Heart right ventricle (tissue), 16 donors: ENCODE measurements around the gene PCMTD2. TPM values are rescaled to one million over a fixed set of nuclear protein-coding genes. Genes with fewer than 3 reads are reported as not detected.

Experiments used
- ATAC-seq, 8 donors: fragments of 200-7000 bp; cut with Tn5 transposase; one replicate each; pipeline ENCODE4 v1.9.1; 2020; ENCODE audit warnings: mild to moderate bottlenecking in 8 of 8, moderate library complexity in 8 of 8, moderate number of reproducible peaks in 1 of 8
- DNase-seq, 2 donors: peaks; one replicate each; pipeline ENCODE4 v3.0.0-alpha.2; 2020
- H3K27ac ChIP-seq, 10 donors: fragments of 200-600 bp; sonication (generic) in 2 of 10; one replicate each; pipeline versions ENCODE4 v1.5.0 to v1.8.0; 2020 to 2022; ENCODE audit warnings: mild to moderate bottlenecking in 3 of 10
- H3K27me3 ChIP-seq, 7 donors: fragments of 200-600 bp; one replicate each; pipeline ENCODE4 v1.8.0; 2021 to 2022; ENCODE audit warnings: mild to moderate bottlenecking in 2 of 7
- H3K36me3 ChIP-seq, 9 donors: fragments of 200-600 bp; sonication (generic) in 1 of 9; one replicate each; pipeline versions ENCODE4 v1.5.0 to v1.8.0; 2020 to 2022; ENCODE audit warnings: mild to moderate bottlenecking in 2 of 9
- H3K4me1 ChIP-seq, 9 donors: fragments of 200-600 bp; sonication (generic) in 1 of 9; one replicate each; pipeline versions ENCODE4 v1.5.0 to v1.8.0; 2020 to 2022; ENCODE audit warnings: mild to moderate bottlenecking in 4 of 9
- H3K4me3 ChIP-seq, 10 donors: fragments of 200-600 bp; sonication (generic) in 2 of 10; one replicate each; pipeline versions ENCODE4 v1.5.0 to v1.8.0; 2020 to 2022; ENCODE audit warnings: mild to moderate bottlenecking in 7 of 10, moderate library complexity in 2 of 10
- H3K9me3 ChIP-seq, 11 donors: fragments of 200-600 bp in 10 of 11; sonication (generic) in 2 of 11; one replicate each; pipeline versions ENCODE4 v1.5.0 to v1.8.0; 2013 to 2022; ENCODE audit warnings: mild to moderate bottlenecking in 2 of 11, control low read depth in 1 of 11, moderate library complexity in 1 of 11
- WGBS, 2 donors: extraction: QIAGEN DNeasy Blood & Tissue Kit; methylation state at CpG; one replicate each; pipeline ENCODE4 v1.1.7; 2013; ENCODE audit warnings: inconsistent platforms in 1 of 2; 5-methylcytosine and 5-hydroxymethylcytosine counted together
- intact Hi-C, 10 donors: fragments of 100-400 bp; cut with DNase I; formaldehyde crosslinking; loops; one replicate each; pipeline versions ENCODE4 v1.11.1 to v1.14.2; 2022
- polyA plus RNA-seq, 2 donors: library from polyadenylated mRNA; stranded (reverse); fragments of 200-250 nt; gene quantifications; one replicate each; pipeline ENCODE4 v1.2.3, GENCODE V29; 2013
- total RNA-seq, 10 donors: library from RNA; stranded (reverse); fragmentation: NEBNext Ultra II Directional in 3 of 10; extraction: Animal tissue kit (Norgen Biotek cat#: 25700) in 3 of 10; gene quantifications; one replicate each; pipeline versions ENCODE4 v1.2.1 to v1.2.4, GENCODE V29; 2021 to 2023
- TF ChIP-seq, protein P1 (sequence below), 9 donors: fragments of 200-600 bp; sonication (generic) in 2 of 9; IDR thresholded peaks; one replicate each; pipeline versions ENCODE4 v1.5.0 to v1.8.0; 2021 to 2022; ENCODE audit warnings: antibody characterized with exemption in 9 of 9, mild to moderate bottlenecking in 5 of 9, moderate library complexity in 1 of 9
- donor health status: Arrhythmogenic right ventricular cardiomyopathy.
- donor health status: ischemic (EF 13 %, LVEDD 7.1; RV severe dilation, severe dysfunction).
- donor health status: healthy with polysubstance abuse.
- donor health status: DM: no; HTN: yes; CAD: no.
- donor health status: DM: no; HTN: no; CAD: no.
- donor health status: ischemic (EF 25% LVEDD 6.9; RV normal size, moderate dysfunction).
- donor health status: ischemic (EF 25% LVEDD 5.7; RV mildly dilated, moderate dysfunction).
- donor health status: healthy.
- donor health status: DM: yes; HTN: yes; CAD: no.
- donor health status: Ischemic cardiomyopathy.
- donor health status: ischemic (EF 35%, LVEDD 5.7; RV mildly dilated, moderate dysfunction).
- donor health status: nonischemic (EF 11% LVEDD 7.7; RV severe dilation, severe dysfunction).
- donor health status: DM: yes; HTN: yes; CAD: no.
- donor health status: PGD.
- donor health status: ischemic (EF 29% LVEDD 5.4; RV normal size, mild dysfunction).
- donor health status: nonischemic (EF 23%, LVEDD 6.1; RV moderate dilation, normal function).

PCMTD2 gene
- total and polyA plus RNA-seq, 12 donors: 11.7 to 83.5 (median 67.9) TPM

DNA sequence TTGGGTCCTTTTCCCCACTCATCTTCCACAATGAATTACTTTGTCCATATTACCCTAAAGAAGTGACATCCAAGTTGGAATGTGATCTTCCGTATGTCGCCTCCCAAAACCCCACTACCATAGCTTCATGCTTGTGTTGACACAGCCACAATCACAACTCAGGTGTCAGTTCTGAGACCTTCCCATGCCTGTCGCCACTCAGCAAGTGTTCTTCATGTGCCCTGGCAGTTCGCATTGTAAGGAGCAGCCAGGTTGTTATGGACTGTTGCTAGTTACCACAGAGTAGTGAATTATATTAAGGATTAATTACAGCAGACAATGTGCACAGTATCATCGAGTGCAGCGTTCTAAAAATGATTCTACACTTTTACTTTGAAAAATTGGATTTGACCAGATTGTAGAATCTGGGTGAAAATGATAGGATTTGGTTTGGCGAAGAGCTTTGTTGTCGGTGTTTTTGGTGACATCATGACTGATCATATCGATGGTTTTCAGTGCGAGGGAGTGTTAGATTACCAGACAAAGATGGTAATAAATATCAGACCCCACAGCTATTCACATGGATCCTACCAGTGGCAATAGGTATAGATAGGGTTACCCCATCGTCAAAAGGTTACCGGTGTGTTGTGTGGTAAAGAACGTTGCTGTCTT is 1.7 kb downstream of the PCMTD2 start:
- H3K9me3 ChIP-seq: no peaks in the 10 kb centered on the region
- H3K4me3 ChIP-seq: peak overlapping the region in 6 of 10 donors; percentile 77 to 89 (median 84)
- ATAC-seq (peak in 2 of 8 donors; percentile 39 to 60), DNase-seq (no peak)
- TF ChIP-seq, protein P1, sequence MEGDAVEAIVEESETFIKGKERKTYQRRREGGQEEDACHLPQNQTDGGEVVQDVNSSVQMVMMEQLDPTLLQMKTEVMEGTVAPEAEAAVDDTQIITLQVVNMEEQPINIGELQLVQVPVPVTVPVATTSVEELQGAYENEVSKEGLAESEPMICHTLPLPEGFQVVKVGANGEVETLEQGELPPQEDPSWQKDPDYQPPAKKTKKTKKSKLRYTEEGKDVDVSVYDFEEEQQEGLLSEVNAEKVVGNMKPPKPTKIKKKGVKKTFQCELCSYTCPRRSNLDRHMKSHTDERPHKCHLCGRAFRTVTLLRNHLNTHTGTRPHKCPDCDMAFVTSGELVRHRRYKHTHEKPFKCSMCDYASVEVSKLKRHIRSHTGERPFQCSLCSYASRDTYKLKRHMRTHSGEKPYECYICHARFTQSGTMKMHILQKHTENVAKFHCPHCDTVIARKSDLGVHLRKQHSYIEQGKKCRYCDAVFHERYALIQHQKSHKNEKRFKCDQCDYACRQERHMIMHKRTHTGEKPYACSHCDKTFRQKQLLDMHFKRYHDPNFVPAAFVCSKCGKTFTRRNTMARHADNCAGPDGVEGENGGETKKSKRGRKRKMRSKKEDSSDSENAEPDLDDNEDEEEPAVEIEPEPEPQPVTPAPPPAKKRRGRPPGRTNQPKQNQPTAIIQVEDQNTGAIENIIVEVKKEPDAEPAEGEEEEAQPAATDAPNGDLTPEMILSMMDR (IDR thresholded peaks at IDR 0.05): no peak
- peaks cover 0 to under 1% (median 0%) of the 10 kb centered on the region in 9 donors for H3K36me3 ChIP-seq
- 57 to 70% methylated on average over 13 of the region's 13 CpGs for WGBS, 2 donors
- no peaks in the 10 kb centered on the region for H3K27me3 ChIP-seq
- intact Hi-C loops: no loop called here
- peak overlapping the region in 8 of 10 donors; percentile 28 to 97 (median 96) for H3K27ac ChIP-seq
- peaks cover 13 to 68% (median 58%) of the 10 kb centered on the region in 9 donors for H3K4me1 ChIP-seq

DNA sequence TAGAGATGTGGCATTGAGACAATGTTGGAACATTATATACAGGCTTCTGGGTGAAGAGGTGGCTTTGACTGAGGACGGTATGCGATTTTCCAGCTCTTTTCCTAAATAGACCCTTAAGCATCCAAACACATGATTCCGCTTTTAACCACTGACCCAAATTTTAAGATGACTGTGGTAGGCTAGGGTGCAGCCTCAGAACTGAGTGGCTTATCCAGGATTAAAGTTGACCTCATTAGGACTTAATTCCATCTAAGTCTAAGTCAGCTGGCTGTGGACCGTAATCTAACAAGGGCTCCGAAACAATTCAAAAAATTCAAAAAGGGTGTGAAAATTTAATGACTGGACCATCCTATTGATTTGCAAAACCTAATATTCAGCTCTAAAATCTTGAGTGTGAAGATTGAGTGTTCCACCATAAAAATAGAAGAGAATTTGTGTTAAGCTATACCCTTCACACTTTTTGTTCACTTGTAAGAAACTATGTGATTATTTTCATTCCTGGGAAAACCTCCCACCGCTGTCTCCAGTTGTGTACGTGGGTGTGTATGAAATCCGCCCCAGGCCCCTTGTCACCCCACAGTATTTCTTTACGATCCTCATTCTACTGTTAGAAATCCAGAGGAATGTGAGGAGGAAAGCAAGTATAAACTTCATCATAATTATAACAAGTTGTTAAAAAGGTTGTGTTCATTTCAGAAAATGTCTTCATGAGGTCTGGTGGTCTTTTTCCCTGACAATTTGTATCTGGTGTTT is 2.7 kb downstream of the PCMTD2 start:
- peaks cover 13 to 78% (median 65%) of the 10 kb centered on the region in 9 donors for H3K4me1 ChIP-seq
- WGBS, 2 donors: 81 to 82% methylated on average over 9 of the region's 9 CpGs
- no peaks in the 10 kb centered on the region for H3K27me3 ChIP-seq
- ATAC-seq (no peak), DNase-seq (no peak)
- peak overlapping the region in 2 of 10 donors; percentile 1 to 7 for H3K27ac ChIP-seq
- H3K9me3 ChIP-seq: no peaks in the 10 kb centered on the region
- H3K4me3 ChIP-seq: peak overlapping the region in 1 of 10 donors; percentile 77
- H3K36me3 ChIP-seq: peaks cover 0 to 8% (median 0%) of the 10 kb centered on the region in 9 donors
- TF ChIP-seq, protein P1 (IDR thresholded peaks at IDR 0.05): no peak
- intact Hi-C loops: no loop called here

DNA sequence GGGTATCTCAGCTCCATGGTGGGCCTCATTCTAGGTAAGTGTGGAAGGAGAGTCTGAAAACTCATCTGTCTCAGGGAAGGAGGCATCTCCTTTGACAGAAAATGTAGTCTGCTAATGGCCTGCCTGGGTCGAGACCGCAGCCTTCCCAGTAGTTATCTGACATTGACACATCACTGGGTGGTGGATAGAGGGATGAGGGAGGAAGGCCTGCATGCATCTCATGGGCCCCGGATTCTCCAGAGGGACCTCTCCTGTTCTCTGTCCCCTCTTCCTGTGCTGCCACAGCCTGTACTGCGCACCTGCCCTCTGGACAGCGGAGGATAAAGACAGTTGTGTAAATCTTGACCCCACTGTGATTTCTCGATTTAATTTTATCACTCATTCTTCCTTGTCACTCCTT is 4.7 kb downstream of the PCMTD2 start:
- 66 to 83% methylated on average over 6 of the region's 6 CpGs for WGBS, 2 donors
- Histone ChIP-seq H3K4me1 (peaks cover 13 to 92% (median 75%) of the 10 kb centered on the region in 9 donors), H3K4me3 (no peak overlapping the region), H3K27ac (peak overlapping the region; percentile 49 to 88 (median 73)), H3K9me3 (no peaks in the 10 kb centered on the region), H3K27me3 (no peaks in the 10 kb centered on the region), H3K36me3 (peaks cover 0 to 18% (median 0%) of the 10 kb centered on the region in 9 donors)
- ATAC-seq (no peak), DNase-seq (no peak)
- TF ChIP-seq, protein P1 (IDR thresholded peaks at IDR 0.05): no peak
- intact Hi-C loops: no loop called here

DNA sequence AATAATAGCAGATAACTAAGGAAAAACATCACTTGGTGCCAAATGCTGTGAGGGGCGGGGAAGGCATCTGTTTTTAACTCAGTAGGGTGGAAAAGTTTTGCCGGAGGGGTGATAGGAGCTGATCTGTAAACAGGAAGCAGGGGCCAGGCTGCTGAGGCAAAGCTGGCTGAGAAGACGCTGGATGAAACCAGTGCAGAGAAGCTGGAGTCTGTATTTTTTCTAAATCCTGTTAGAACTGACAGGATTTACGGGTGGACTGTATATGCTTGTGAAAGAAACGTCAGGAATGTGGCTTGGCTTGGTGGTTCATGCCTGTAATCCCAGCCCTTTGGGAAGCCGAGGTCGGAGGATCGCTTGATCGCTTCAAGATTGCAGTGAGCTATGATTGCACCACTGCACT is 5.6 kb downstream of the PCMTD2 start:
- DNase-seq (peak; percentile 38 to 62), ATAC-seq (peak; percentile 25 to 82 (median 74))
- Histone ChIP-seq H3K27ac (peak overlapping the region; percentile 49 to 88 (median 73)), H3K36me3 (peaks cover 0 to 27% (median 0%) of the 10 kb centered on the region in 9 donors), H3K9me3 (no peaks in the 10 kb centered on the region), H3K4me1 (peaks cover 13 to 99% (median 84%) of the 10 kb centered on the region in 9 donors), H3K27me3 (no peaks in the 10 kb centered on the region), H3K4me3 (peak overlapping the region in 7 of 10 donors; percentile 10 to 39 (median 23))
- intact Hi-C loops: no loop called here
- 7% methylated on average over 9 of the region's 9 CpGs for WGBS, 2 donors
- TF ChIP-seq, protein P1 (IDR thresholded peaks at IDR 0.05): no peak
